Measurements from ENCODE around the gene PRSS57. TPM values are rescaled to one million over a fixed set of nuclear protein-coding genes. Genes with fewer than 3 reads are reported as not detected.
"Not testable (repeated sequence)": the region's sequence is repeated elsewhere in the genome, so short reads cannot be mapped to it uniquely, and the experiment has no call there.

The PRSS57 gene
- total RNA-seq, 2 experiments from 2014 or later, result not detected

GRCh38 chr19:676007-676338, 19.3 kb downstream of the PRSS57 start:
- DNase-seq, result no peak
- CTCF ChIA-PET, result no interaction called here
- ATAC-seq, result no peak
- intact Hi-C loops (cut with micrococcal nuclease), result no loop called here
- Mint-ChIP-seq H3K27me3 (peaks cover 17% of the 10 kb centered on the region), H3K9me3 (no peaks in the 10 kb centered on the region), H3K4me3 (no peak overlapping the region), H3K36me3 (ENCODE audit: low read depth) (no peaks in the 10 kb centered on the region), H3K4me1 (ENCODE audit: low read depth) (peaks cover 5% of the 10 kb centered on the region), H3K27ac (no peak overlapping the region)
- POLR2A ChIA-PET, result interaction anchor here (1.0 to 1.7 kb wide), 2 partner anchors 12 to 35 kb away, joined by 3 to 7 read pairs; no protein-coding TSS in a partner anchor
- no peak for TF ChIP-seq CTCF (IDR thresholded peaks at IDR 0.05)

DNA sequence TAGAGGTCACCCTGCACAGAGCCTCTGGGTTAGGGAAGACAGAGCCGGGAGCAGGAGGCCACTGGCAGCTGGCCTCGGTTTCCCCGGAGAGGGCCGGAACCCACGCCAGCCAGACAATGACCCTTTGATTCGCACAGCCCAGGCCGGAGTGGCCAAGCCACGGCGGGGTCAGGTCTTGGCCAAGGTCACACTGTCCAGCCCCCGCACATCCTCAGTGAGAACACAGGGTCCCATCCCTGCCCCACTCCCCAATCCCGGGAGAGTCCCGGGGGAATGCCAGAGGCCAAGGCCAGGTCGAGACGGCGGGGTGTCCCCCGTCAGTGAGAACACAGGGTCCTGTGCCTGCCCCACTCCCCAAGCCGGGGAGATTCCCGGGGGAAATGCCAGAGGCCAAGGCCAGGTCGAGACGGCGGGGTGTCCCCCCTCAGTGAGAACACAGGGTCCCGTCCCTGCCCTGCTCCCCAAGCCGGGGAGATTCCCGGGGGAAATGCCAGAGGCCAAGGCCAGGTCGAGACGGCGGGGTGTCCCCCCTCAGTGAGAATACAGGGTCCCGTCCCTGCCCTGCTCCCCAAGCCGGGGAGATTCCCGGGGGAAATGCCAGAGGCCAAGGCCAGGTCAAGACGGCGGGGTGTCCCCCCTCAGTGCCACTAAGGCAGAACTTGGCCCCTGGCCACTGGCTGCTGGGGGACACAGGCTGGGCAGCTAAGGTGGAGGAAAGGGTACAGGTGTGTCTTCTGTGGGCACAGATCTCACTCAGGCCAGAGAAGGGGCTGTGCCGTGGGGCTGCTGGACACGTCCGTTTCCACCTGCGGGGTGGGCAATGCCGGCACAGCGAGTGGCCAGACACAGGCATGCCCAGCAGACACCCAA, 20.7 kb downstream of the PRSS57 start:
- peaks cover 17% of the 10 kb centered on the region for H3K27me3 Mint-ChIP-seq
- H3K27ac Mint-ChIP-seq, result no peak overlapping the region
- no peak for TF ChIP-seq CTCF (IDR thresholded peaks at IDR 0.05)
- ChIA-PET POLR2A (interaction anchor here (0.7 to 1.7 kb wide), 2 partner anchors 11 to 20 kb away, joined by 3 to 7 read pairs; no protein-coding TSS in a partner anchor), CTCF (interaction anchor here (0.6 to 1.0 kb wide), 2 partner anchors 60 to 929 kb away, joined by 3 read pairs; no protein-coding TSS in a partner anchor)
- H3K4me1 Mint-ChIP-seq (ENCODE audit: low read depth), result peaks cover 5% of the 10 kb centered on the region
- no peak for DNase-seq
- intact Hi-C loops (cut with micrococcal nuclease), result no loop called here
- no peak overlapping the region for H3K4me3 Mint-ChIP-seq
- no peaks in the 10 kb centered on the region for H3K9me3 Mint-ChIP-seq
- H3K36me3 Mint-ChIP-seq (ENCODE audit: low read depth), result no peaks in the 10 kb centered on the region
- no peak for ATAC-seq

DNA sequence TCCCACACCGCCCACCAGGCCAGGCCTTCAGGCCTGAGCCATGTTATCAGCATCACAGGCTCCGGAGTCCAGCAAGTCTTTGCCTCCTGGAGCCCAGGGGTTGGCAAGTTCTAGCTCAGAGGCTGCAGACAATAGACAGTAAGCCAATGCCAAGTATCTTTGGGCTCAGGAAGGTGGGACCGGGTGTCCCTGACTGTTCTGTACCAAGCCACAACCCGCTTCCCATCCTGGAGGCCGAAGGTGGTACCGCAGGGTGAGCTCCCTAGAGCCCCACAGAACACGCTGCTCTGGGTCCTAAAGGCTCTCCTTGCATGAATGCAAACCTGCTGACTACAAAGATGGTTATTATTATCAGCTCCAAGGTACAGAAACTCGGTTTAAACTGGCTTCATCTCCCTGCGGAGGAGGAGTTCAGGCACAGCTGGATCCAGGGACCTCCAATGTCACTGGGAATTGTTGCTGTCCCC, 24.6 kb downstream of the PRSS57 start:
- Mint-ChIP-seq H3K36me3 (ENCODE audit: low read depth) (no peaks in the 10 kb centered on the region), H3K27me3 (peaks cover 21% of the 10 kb centered on the region), H3K4me1 (ENCODE audit: low read depth) (peaks cover 2% of the 10 kb centered on the region), H3K9me3 (no peaks in the 10 kb centered on the region), H3K4me3 (no peak overlapping the region), H3K27ac (no peak overlapping the region)
- peak; percentile 35 for DNase-seq
- ChIA-PET POLR2A (interaction anchor here (1.0 kb wide), 1 partner anchor 9 kb away, joined by 3 read pairs; no protein-coding TSS in a partner anchor), CTCF (interaction anchor here (1.2 to 2.4 kb wide), 2 partner anchors 9 to 63 kb away, joined by 8 to 10 read pairs; no protein-coding TSS in a partner anchor)
- TF ChIP-seq CTCF (IDR thresholded peaks at IDR 0.05), result no peak
- intact Hi-C loops (cut with micrococcal nuclease), result no loop called here
- no peak for ATAC-seq

GRCh38 chr19:668675-669434, 26.4 kb downstream of the PRSS57 start:
- peaks cover 11% of the 10 kb centered on the region for H3K27me3 Mint-ChIP-seq
- CTCF ChIA-PET, result interaction anchor here (1.0 to 2.4 kb wide), 2 partner anchors 65 to 69 kb away, joined by 5 to 10 read pairs; no protein-coding TSS in a partner anchor
- H3K4me1 Mint-ChIP-seq (ENCODE audit: low read depth); DNase-seq; H3K9me3 Mint-ChIP-seq; ATAC-seq; H3K4me3 Mint-ChIP-seq; intact Hi-C loops (cut with micrococcal nuclease); H3K27ac Mint-ChIP-seq; H3K36me3 Mint-ChIP-seq (ENCODE audit: low read depth); POLR2A ChIA-PET: not testable (repeated sequence)

GRCh38 chr19:666985-667573, 28.2 kb downstream of the PRSS57 start:
- DNase-seq; ATAC-seq; H3K4me1 Mint-ChIP-seq (ENCODE audit: low read depth); H3K36me3 Mint-ChIP-seq (ENCODE audit: low read depth); intact Hi-C loops (cut with micrococcal nuclease); H3K27ac Mint-ChIP-seq; H3K4me3 Mint-ChIP-seq; H3K9me3 Mint-ChIP-seq; POLR2A ChIA-PET; H3K27me3 Mint-ChIP-seq: not testable (repeated sequence)
- CTCF ChIA-PET, result interaction anchor here (1.0 to 1.6 kb wide), 3 partner anchors 14 to 67 kb away, joined by 3 to 4 read pairs (median 4); no protein-coding TSS in a partner anchor

Measured in activated CD8-positive, alpha-beta T cell treated with anti-CD3 and anti-CD28 coated beads for 36 hours (primary cell).